Measurements from ENCODE around the gene ARL15. TPM values are rescaled to one million over a fixed set of nuclear protein-coding genes. Genes with fewer than 3 reads are reported as not detected.

Gene ARL15
- total RNA-seq, 1 donor from 2014 or later: 14.0 TPM

GRCh38 chr5:54249210-54250028, 61.0 kb downstream of the ARL15 start:
- Mint-ChIP-seq H3K27ac (ENCODE audit: unreplicated experiment) (no peak overlapping the region), H3K27me3 (ENCODE audit: low read depth) (no peaks in the 10 kb centered on the region)
- no peak for DNase-seq (ENCODE audit: low spot score)

GRCh38 chr5:54247226-54247625, 63.1 kb downstream of the ARL15 start:
- no peaks in the 10 kb centered on the region for H3K4me1 Mint-ChIP-seq (ENCODE audit: low read depth)
- H3K4me3 Mint-ChIP-seq (ENCODE audit: unreplicated experiment): no peak overlapping the region

More at GRCh38 chr5:54249210-54250028, 61.0 kb downstream of the ARL15 start:
- Mint-ChIP-seq H3K36me3 (ENCODE audit: low read depth) (peaks cover 2% of the 10 kb centered on the region), H3K4me3 (ENCODE audit: unreplicated experiment) (no peak overlapping the region), H3K4me1 (ENCODE audit: low read depth) (no peaks in the 10 kb centered on the region), H3K9me3 (ENCODE audit: low read depth) (no peaks in the 10 kb centered on the region)
- no peak for TF ChIP-seq CTCF (IDR thresholded peaks at IDR 0.05)

GRCh38 chr5:54243483-54244080, 66.8 kb downstream of the ARL15 start:
- no peaks in the 10 kb centered on the region for H3K27me3 Mint-ChIP-seq (ENCODE audit: low read depth)
- H3K4me1 Mint-ChIP-seq (ENCODE audit: low read depth): no peaks in the 10 kb centered on the region
- peak; percentile 97 for TF ChIP-seq CTCF (IDR thresholded peaks at IDR 0.05)
- peaks cover 2% of the 10 kb centered on the region for H3K36me3 Mint-ChIP-seq (ENCODE audit: low read depth)
- no peak overlapping the region for H3K4me3 Mint-ChIP-seq (ENCODE audit: unreplicated experiment)
- H3K27ac Mint-ChIP-seq (ENCODE audit: unreplicated experiment): no peak overlapping the region
- no peaks in the 10 kb centered on the region for H3K9me3 Mint-ChIP-seq (ENCODE audit: low read depth)
- DNase-seq (ENCODE audit: low spot score): no peak

More at GRCh38 chr5:54247226-54247625, 63.1 kb downstream of the ARL15 start:
- Mint-ChIP-seq H3K27ac (ENCODE audit: unreplicated experiment) (no peak overlapping the region), H3K27me3 (ENCODE audit: low read depth) (no peaks in the 10 kb centered on the region), H3K36me3 (ENCODE audit: low read depth) (peaks cover 2% of the 10 kb centered on the region), H3K9me3 (ENCODE audit: low read depth) (no peaks in the 10 kb centered on the region)
- no peak for TF ChIP-seq CTCF (IDR thresholded peaks at IDR 0.05)
- DNase-seq (ENCODE audit: low spot score): no peak

GRCh38 chr5:54242297-54242696, 68.1 kb downstream of the ARL15 start:
- no peak overlapping the region for H3K27ac Mint-ChIP-seq (ENCODE audit: unreplicated experiment)
- no peak for TF ChIP-seq CTCF (IDR thresholded peaks at IDR 0.05)
- peaks cover 2% of the 10 kb centered on the region for H3K36me3 Mint-ChIP-seq (ENCODE audit: low read depth)
- DNase-seq (ENCODE audit: low spot score): no peak
- no peaks in the 10 kb centered on the region for H3K27me3 Mint-ChIP-seq (ENCODE audit: low read depth)
- H3K4me3 Mint-ChIP-seq (ENCODE audit: unreplicated experiment): no peak overlapping the region
- no peaks in the 10 kb centered on the region for H3K9me3 Mint-ChIP-seq (ENCODE audit: low read depth)
- H3K4me1 Mint-ChIP-seq (ENCODE audit: low read depth): peaks cover 2% of the 10 kb centered on the region

GRCh38 chr5:54234304-54234933, 76.0 kb downstream of the ARL15 start:
- no peak overlapping the region for H3K4me3 Mint-ChIP-seq (ENCODE audit: unreplicated experiment)
- H3K9me3 Mint-ChIP-seq (ENCODE audit: low read depth): no peaks in the 10 kb centered on the region
- DNase-seq (ENCODE audit: low spot score): no peak
- TF ChIP-seq CTCF (IDR thresholded peaks at IDR 0.05): peak; percentile 91
- peaks cover 6% of the 10 kb centered on the region for H3K4me1 Mint-ChIP-seq (ENCODE audit: low read depth)
- no peaks in the 10 kb centered on the region for H3K27me3 Mint-ChIP-seq (ENCODE audit: low read depth)
- no peak overlapping the region for H3K27ac Mint-ChIP-seq (ENCODE audit: unreplicated experiment)
- no peaks in the 10 kb centered on the region for H3K36me3 Mint-ChIP-seq (ENCODE audit: low read depth)

Data from chondrocyte (in vitro differentiated cells).